HG03025 (cell line): ENCODE measurements around the gene HDAC8.

Source experiments
- ATAC-seq: cut with Tn5 transposase; IDR thresholded peaks from one replicate; pipeline ENCODE4 v1.9.1; 2021; ENCODE audit warnings: mild to moderate bottlenecking, moderate library complexity; ENCODE audit not compliant: unreplicated experiment, low FRiP score

Gene HDAC8

GRCh38 chrX:72304877-72305276 lies 267.8 kb downstream of the HDAC8 start:
- ATAC-seq = no peak

DNA sequence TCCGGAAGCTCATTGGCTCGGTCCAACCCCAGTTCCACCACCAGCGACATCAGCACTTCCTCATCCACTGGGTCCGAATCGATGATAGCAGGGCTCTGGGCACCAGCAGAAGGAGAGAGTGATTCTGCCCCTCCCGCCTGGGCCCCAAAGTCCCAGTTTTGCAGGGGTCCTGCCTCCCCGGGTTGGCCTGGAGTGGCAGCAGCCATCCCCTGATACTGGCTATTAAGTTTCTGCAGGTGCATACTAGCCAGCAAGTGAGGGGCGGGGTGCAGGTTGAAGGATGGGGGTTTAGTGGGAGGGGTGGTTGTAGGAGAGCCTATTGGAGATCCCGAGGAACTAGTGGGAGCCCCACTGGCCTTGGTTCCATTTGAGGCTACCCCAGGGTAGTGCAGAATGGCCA lies 270.9 kb downstream of the HDAC8 start:
- no peak for ATAC-seq

DNA sequence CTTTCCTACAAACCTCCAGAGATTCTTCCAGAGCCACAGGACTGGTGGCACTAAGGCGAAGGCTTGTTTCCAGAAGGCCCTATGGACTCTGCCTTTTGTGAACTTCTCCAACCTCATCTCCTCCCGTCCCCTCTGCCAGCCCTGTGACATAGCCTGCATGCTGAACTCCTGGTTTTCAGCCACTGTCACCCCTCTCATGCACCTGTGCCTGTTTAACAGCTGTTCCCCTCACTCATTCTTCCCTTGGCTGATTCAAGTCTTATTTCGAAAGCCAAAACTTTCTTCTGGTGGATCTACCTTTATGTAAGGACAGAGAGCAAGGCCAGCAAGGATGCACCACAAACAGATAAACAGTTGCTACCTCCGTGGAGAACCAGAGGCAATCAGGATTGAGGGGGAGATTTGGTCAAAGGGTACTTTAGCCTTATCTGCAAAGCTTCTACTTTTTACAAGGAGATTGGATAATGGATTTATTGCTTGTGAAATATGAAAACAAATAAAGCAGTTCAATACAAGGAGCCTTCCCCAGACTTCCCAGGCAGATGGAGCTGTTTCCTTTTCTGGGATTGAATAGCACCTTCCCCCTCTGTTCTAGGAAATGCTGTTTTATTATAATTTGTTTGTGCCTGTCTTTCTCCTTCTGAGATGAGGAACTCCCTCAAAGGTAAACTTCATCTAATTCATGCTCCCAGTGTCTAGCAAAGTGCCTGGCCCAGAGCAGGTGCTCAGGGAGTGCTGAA lies 272.6 kb downstream of the HDAC8 start:
- ATAC-seq = no peak

- no peak for ATAC-seq
Observed at GRCh38 chrX:72297953-72298730, 274.5 kb downstream of the HDAC8 start.

DNA sequence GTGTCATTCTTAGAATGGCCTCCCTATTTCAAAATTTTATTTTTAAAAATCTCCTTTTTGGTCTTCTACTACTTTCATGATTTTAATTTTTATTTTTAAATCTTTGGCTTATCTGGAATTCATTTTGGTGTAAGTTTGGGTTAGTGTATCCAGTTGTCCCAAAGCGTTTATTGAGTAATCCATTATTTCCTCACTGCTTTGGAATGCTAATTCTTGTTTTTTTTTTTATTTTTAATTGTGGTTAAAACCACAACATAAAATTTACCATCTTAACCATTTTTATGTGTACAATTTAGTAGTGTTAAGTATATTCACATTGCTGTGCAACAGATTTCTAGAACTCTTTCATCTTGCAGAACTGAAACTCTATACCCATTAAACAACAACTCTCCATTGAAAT lies 275.7 kb downstream of the HDAC8 start:
- no peak for ATAC-seq

DNA sequence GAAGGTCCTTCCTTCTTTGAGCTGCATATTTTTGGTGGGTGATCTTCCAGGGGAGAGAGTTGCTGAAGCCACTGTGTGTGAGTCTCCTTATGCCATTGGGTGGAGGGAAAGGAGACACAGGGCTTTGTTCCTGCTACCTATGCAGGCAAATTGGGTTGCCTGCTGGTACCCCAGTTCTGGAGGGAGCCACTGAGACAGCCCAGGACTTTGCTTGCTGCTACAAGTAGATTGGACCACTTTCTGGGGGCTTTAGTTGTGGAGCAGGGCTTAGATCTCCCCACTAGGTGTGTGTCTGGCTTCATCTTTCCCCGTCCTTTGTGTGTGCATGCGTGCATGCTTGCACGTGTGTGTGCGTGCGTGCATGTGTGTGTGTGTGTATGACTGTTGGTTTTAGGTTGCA lies 276.9 kb downstream of the HDAC8 start:
- ATAC-seq = no peak

DNA sequence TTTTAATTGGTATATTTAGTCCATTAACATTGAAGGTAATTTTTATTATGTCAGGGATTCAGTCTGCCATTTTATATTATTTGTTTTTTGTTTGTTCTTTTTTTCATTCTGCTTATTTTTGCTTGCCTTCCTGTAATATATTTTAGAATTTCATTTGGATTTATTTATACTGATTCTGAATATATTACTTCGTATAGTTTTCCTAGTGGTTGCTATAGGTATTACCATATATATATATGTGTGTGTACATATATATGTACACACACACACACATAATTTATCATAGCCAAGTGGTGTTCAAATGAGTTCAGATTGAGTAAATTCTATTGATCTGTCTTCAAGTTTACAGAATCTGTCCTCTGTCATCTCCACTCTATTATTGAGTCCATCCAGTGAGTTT lies 278.1 kb downstream of the HDAC8 start:
- no peak for ATAC-seq

- no peak for ATAC-seq
Observed at GRCh38 chrX:72282302-72282701, 290.3 kb downstream of the HDAC8 start.

- no peak for ATAC-seq
Observed at GRCh38 chrX:72280321-72280845, 292.3 kb downstream of the HDAC8 start.
